ENCODE measurements around the gene LAMTOR5. TPM values are rescaled to one million over a fixed set of nuclear protein-coding genes. Genes with fewer than 3 reads are reported as not detected.

The LAMTOR5 gene
- total RNA-seq, 4 donors from 2014 or later: 45.1 to 99.0 (median 65.5) TPM

DNA sequence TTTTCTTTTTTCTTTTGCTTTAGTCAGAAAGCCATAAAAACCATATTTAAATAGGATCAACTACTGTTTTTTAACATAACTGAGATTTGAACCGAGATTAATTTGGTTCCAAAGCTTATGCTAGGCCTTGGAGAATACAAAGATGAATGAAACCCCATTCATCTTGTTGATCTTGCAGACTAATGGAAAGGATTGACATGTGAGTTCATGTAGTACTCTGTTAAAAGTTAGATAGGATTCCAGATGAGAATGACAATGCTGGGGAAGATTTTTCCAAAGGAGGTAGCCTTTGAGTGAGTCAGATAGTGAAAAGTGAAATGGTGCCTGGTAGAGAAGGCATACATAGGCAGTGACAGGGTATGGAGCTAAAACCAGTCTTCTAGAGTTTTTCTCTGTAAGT, 45.6 kb downstream of the LAMTOR5 start:
- Histone ChIP-seq H3K36me3 (peaks cover 0 to 35% (median 0%) of the 10 kb centered on the region in 3 donors), H3K4me3 (no peak overlapping the region), H3K27ac (no peak overlapping the region), H3K4me1 (no peaks in the 10 kb centered on the region), H3K27me3 (no peaks in the 10 kb centered on the region), H3K9me3 (no peaks in the 10 kb centered on the region)
- DNase-seq: no peak
- TF ChIP-seq, protein P1, sequence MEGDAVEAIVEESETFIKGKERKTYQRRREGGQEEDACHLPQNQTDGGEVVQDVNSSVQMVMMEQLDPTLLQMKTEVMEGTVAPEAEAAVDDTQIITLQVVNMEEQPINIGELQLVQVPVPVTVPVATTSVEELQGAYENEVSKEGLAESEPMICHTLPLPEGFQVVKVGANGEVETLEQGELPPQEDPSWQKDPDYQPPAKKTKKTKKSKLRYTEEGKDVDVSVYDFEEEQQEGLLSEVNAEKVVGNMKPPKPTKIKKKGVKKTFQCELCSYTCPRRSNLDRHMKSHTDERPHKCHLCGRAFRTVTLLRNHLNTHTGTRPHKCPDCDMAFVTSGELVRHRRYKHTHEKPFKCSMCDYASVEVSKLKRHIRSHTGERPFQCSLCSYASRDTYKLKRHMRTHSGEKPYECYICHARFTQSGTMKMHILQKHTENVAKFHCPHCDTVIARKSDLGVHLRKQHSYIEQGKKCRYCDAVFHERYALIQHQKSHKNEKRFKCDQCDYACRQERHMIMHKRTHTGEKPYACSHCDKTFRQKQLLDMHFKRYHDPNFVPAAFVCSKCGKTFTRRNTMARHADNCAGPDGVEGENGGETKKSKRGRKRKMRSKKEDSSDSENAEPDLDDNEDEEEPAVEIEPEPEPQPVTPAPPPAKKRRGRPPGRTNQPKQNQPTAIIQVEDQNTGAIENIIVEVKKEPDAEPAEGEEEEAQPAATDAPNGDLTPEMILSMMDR (IDR thresholded peaks at IDR 0.05): no peak
- no peak for TF ChIP-seq POLR2A (IDR thresholded peaks at IDR 0.05)

DNA sequence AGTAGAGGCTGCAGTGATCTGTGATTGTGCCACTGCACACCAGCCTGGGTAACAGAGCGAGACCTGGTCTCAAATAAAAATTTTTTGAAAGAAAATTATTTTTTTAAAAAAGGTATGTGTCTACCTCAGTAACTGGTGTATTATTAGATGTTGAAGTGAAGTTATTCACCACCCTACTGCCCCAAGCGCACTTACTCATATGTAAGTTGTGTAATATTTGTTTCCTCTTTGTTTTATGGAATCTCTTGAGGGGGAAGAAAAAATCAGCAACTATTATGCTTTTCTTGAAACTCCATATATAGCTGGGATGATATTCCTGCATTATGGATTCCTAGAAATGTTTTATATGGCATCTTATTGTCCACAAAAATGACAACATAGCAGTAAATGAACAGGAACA, 47.1 kb downstream of the LAMTOR5 start:
- no peak overlapping the region for H3K27ac ChIP-seq
- no peak for DNase-seq
- H3K4me3 ChIP-seq: no peak overlapping the region
- H3K4me1 ChIP-seq: no peaks in the 10 kb centered on the region
- no peak for TF ChIP-seq POLR2A (IDR thresholded peaks at IDR 0.05)
- TF ChIP-seq, protein P1 (IDR thresholded peaks at IDR 0.05): no peak
- H3K9me3 ChIP-seq: no peaks in the 10 kb centered on the region
- H3K27me3 ChIP-seq: no peaks in the 10 kb centered on the region
- peaks cover 0 to 22% (median 0%) of the 10 kb centered on the region in 3 donors for H3K36me3 ChIP-seq

DNA sequence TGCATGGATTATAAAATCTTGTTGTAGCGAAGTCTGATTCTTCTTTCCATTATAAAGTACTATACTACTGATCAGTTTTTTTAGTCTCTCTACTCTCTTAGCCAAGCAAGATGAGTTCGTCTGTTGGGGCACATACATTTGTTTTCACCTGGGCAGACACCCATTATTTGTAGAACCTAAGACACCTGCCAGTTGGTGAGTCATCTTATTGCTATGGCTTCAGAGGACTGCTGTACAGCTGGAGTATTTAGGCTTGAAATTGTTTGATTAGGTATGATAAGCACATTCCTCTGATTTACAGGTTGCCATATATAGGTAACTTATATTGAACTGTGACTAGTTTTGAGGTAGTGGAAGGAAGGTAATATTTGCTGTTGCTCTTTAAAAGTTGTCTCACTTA, 51.1 kb downstream of the LAMTOR5 start:
- DNase-seq: no peak
- Histone ChIP-seq H3K4me3 (no peak overlapping the region), H3K27ac (no peak overlapping the region), H3K27me3 (no peaks in the 10 kb centered on the region), H3K4me1 (peaks cover 0 to 6% (median 0%) of the 10 kb centered on the region in 4 donors), H3K9me3 (no peaks in the 10 kb centered on the region), H3K36me3 (no peaks in the 10 kb centered on the region)
- TF ChIP-seq, protein P1 (IDR thresholded peaks at IDR 0.05): no peak
- no peak for TF ChIP-seq POLR2A (IDR thresholded peaks at IDR 0.05)

DNA sequence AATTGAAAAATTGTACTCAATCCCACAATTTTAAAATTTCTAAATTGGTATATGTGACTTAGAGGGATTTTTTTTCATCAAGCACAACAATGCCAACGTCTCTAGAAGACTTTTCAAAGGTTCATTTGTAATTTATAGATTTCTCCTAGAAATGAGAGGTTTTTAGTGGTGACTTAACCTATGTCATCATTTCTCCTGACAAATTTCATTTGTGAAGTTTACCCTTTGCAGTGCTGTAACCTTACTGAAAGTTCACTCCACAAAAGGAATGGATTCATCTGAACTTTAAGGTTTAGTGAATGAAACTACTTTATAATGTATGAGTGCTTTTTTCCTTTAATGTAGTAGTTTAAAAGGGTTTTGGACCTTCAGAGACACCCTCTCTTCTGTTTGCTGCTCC, 52.2 kb downstream of the LAMTOR5 start:
- Histone ChIP-seq H3K36me3 (no peaks in the 10 kb centered on the region), H3K27me3 (no peaks in the 10 kb centered on the region), H3K4me1 (peaks cover 0 to 7% (median 0%) of the 10 kb centered on the region in 4 donors), H3K4me3 (no peak overlapping the region), H3K27ac (no peak overlapping the region), H3K9me3 (no peaks in the 10 kb centered on the region)
- DNase-seq: no peak
- TF ChIP-seq, protein P1 (IDR thresholded peaks at IDR 0.05): no peak
- TF ChIP-seq POLR2A (IDR thresholded peaks at IDR 0.05): no peak

Other genes starting within 250 kb of the LAMTOR5 start
- 10 to 100 TPM in 2 of 4 donors, 1 to 10 TPM in 2; 6.1 to 18.0 (median 10.4) TPM for gene KCNC4, start 197.4 kb downstream of the LAMTOR5 start, total RNA-seq
- gene RBM15, start 68.3 kb downstream of the LAMTOR5 start, total RNA-seq: 10 to 100 TPM; 49.2 to 97.6 (median 80.9) TPM
- gene SLC16A4, start 16.7 kb downstream of the LAMTOR5 start, total RNA-seq: 10 to 100 TPM; 10.1 to 26.1 (median 13.0) TPM
- not detected for gene PROK1, start 43.5 kb upstream of the LAMTOR5 start, total RNA-seq
- not detected for gene KCNA10, start 111.5 kb upstream of the LAMTOR5 start, total RNA-seq
- under 1 TPM in 2 of 4 donors, not detected in 2; 0.38 to 0.40 TPM for gene KCNA2, start 198.7 kb upstream of the LAMTOR5 start, total RNA-seq

Data from Peyer's patch (tissue), 4 donors.